MG63 (cell line): ENCODE measurements around the gene GPR17. TPM values are rescaled to one million over a fixed set of nuclear protein-coding genes. Genes with fewer than 3 reads are reported as not detected.

Experiments used
- DNase-seq: peaks from one replicate; pipeline ENCODE4 v3.0.0-alpha.2; 2020
- H3K27me3 ChIP-seq: fragments of 250-450 bp; sonication (Bioruptor Pico); 2 replicates; pipeline ENCODE4 v1.5.1; 2020; ENCODE audit warnings: mild to moderate bottlenecking, moderate library complexity
- H3K36me3 ChIP-seq: fragments of 250-450 bp; sonication (Bioruptor Pico); 2 replicates; pipeline ENCODE4 v1.5.1; 2020; ENCODE audit warnings: mild to moderate bottlenecking, moderate library complexity
- H3K4me3 ChIP-seq: fragments of 250-450 bp; sonication (Bioruptor Pico); 2 replicates; pipeline ENCODE4 v1.5.1; 2020; ENCODE audit warnings: mild to moderate bottlenecking, moderate library complexity
- H3K9me3 ChIP-seq: fragments of 250-450 bp; sonication (Bioruptor Pico); 2 replicates; pipeline ENCODE4 v1.5.1; 2020; ENCODE audit warnings: mild to moderate bottlenecking, moderate library complexity
- total RNA-seq: library from RNA; depleted of rRNA; stranded (reverse); fragments of >200 nt; shearing (Covaris generic); gene quantifications from 2 replicates; pipeline ENCODE4 v1.2.3, GENCODE V29; 2014; ENCODE audit warnings: low replicate concordance

Gene GPR17
- total RNA-seq, 1 experiment from 2014 or later, result not detected

GRCh38 chr2:127680706-127681287 is 34.8 kb downstream of the GPR17 start:
- no peaks in the 10 kb centered on the region for H3K9me3 ChIP-seq
- no peaks in the 10 kb centered on the region for H3K36me3 ChIP-seq
- H3K27me3 ChIP-seq, result no peaks in the 10 kb centered on the region
- no peak overlapping the region for H3K4me3 ChIP-seq
- DNase-seq, result no peak

GRCh38 chr2:127681288-127681804 is 35.4 kb downstream of the GPR17 start:
- DNase-seq, result no peak

GRCh38 chr2:127681976-127682857 is 36.3 kb downstream of the GPR17 start:
- Histone ChIP-seq H3K27me3 (no peaks in the 10 kb centered on the region), H3K36me3 (no peaks in the 10 kb centered on the region), H3K9me3 (no peaks in the 10 kb centered on the region), H3K4me3 (no peak overlapping the region)
- no peak for DNase-seq

More at GRCh38 chr2:127681288-127681804, 35.4 kb downstream of the GPR17 start:
- no peaks in the 10 kb centered on the region for H3K27me3 ChIP-seq
- H3K36me3 ChIP-seq, result no peaks in the 10 kb centered on the region
- no peak overlapping the region for H3K4me3 ChIP-seq
- no peaks in the 10 kb centered on the region for H3K9me3 ChIP-seq

- Histone ChIP-seq H3K4me3 (no peak overlapping the region), H3K27me3 (peaks cover under 1% of the 10 kb centered on the region; the same call in 1 of the 2 replicates), H3K9me3 (no peaks in the 10 kb centered on the region; the same call in 1 of the 2 replicates), H3K36me3 (no peaks in the 10 kb centered on the region)
- no peak for DNase-seq
Observed at GRCh38 chr2:127683056-127683455, 37.1 kb downstream of the GPR17 start.

- H3K27me3 ChIP-seq, result peaks cover 2% of the 10 kb centered on the region; the same call in 1 of the 2 replicates
- H3K4me3 ChIP-seq, result no peak overlapping the region
- H3K9me3 ChIP-seq, result peaks cover 4% of the 10 kb centered on the region
- peak; percentile 62 for DNase-seq
- no peaks in the 10 kb centered on the region for H3K36me3 ChIP-seq
Observed at GRCh38 chr2:127683757-127684156, 37.8 kb downstream of the GPR17 start.

- H3K9me3 ChIP-seq, result peaks cover 10% of the 10 kb centered on the region
- no peak for DNase-seq
- no peak overlapping the region for H3K4me3 ChIP-seq
- H3K27me3 ChIP-seq, result peaks cover 2% of the 10 kb centered on the region; the same call in 1 of the 2 replicates
- no peaks in the 10 kb centered on the region for H3K36me3 ChIP-seq
Observed at GRCh38 chr2:127685410-127686080, 39.6 kb downstream of the GPR17 start.

GRCh38 chr2:127688405-127688804 is 42.5 kb downstream of the GPR17 start:
- H3K36me3 ChIP-seq, result no peaks in the 10 kb centered on the region
- H3K9me3 ChIP-seq, result peaks cover 13% of the 10 kb centered on the region
- no peak for DNase-seq
- H3K4me3 ChIP-seq, result no peak overlapping the region
- peaks cover 2% of the 10 kb centered on the region; the same call in 1 of the 2 replicates for H3K27me3 ChIP-seq

- peaks cover 13% of the 10 kb centered on the region for H3K9me3 ChIP-seq
- DNase-seq, result no peak
Observed at GRCh38 chr2:127690696-127691095, 44.7 kb downstream of the GPR17 start.

GRCh38 chr2:127694986-127695385 is 49.0 kb downstream of the GPR17 start:
- Histone ChIP-seq H3K4me3 (no peak overlapping the region), H3K9me3 (peaks cover 7% of the 10 kb centered on the region; the same call in 1 of the 2 replicates), H3K36me3 (no peaks in the 10 kb centered on the region), H3K27me3 (no peaks in the 10 kb centered on the region)
- peak; percentile 52 for DNase-seq

More at GRCh38 chr2:127690696-127691095, 44.7 kb downstream of the GPR17 start:
- Histone ChIP-seq H3K36me3 (no peaks in the 10 kb centered on the region), H3K27me3 (peaks cover 2% of the 10 kb centered on the region; the same call in 1 of the 2 replicates), H3K4me3 (no peak overlapping the region)

- no peaks in the 10 kb centered on the region for H3K27me3 ChIP-seq
- no peaks in the 10 kb centered on the region for H3K36me3 ChIP-seq
- 0 out of 2 replicates have a peak, but pooled peaks cover 2% of the 10 kb centered on the region for H3K9me3 ChIP-seq
- peak; percentile 54 for DNase-seq
- no peak overlapping the region for H3K4me3 ChIP-seq
Observed at GRCh38 chr2:127695491-127696472, 49.8 kb downstream of the GPR17 start.

GRCh38 chr2:127697482-127698180 is 51.7 kb downstream of the GPR17 start:
- H3K4me3 ChIP-seq, result no peak overlapping the region
- 0 out of 2 replicates have a peak, but pooled peaks cover 2% of the 10 kb centered on the region for H3K9me3 ChIP-seq
- H3K27me3 ChIP-seq, result no peaks in the 10 kb centered on the region
- H3K36me3 ChIP-seq, result peaks cover 5% of the 10 kb centered on the region
- no peak for DNase-seq

GRCh38 chr2:127698553-127699355 is 52.8 kb downstream of the GPR17 start:
- Histone ChIP-seq H3K4me3 (no peak overlapping the region), H3K9me3 (no peaks in the 10 kb centered on the region), H3K27me3 (no peaks in the 10 kb centered on the region), H3K36me3 (peaks cover 17% of the 10 kb centered on the region)
- no peak for DNase-seq

GRCh38 chr2:127700527-127701192 is 54.7 kb downstream of the GPR17 start:
- Histone ChIP-seq H3K36me3 (peaks cover 36% of the 10 kb centered on the region), H3K27me3 (no peaks in the 10 kb centered on the region), H3K4me3 (peak overlapping the region; percentile 55), H3K9me3 (no peaks in the 10 kb centered on the region)
- peak; percentile 8 for DNase-seq

GRCh38 chr2:127701193-127701650 is 55.3 kb downstream of the GPR17 start, which contains the start of gene SFT2D3:
Gene SFT2D3, plus strand, starts transcription at chr2:127701497. Its CDS starts 32 bp downstream, at chr2:127701529.
- H3K4me3 ChIP-seq, result peak within 1 kb of the TSS; percentile 55
- peak; percentile 91 for DNase-seq

More at GRCh38 chr2:127701193-127701650, 55.3 kb downstream of the GPR17 start, which contains the start of gene SFT2D3:
- H3K9me3 ChIP-seq, result no peaks in the 10 kb centered on the region
- H3K27me3 ChIP-seq, result no peaks in the 10 kb centered on the region
- H3K36me3 ChIP-seq, result peaks cover 41% of the 10 kb centered on the region
